ENCODE data around the gene HSD17B4.
A peak's percentile ranks its signal among the peaks of the same experiment; 100 is the strongest.

HSD17B4 gene

GRCh38 chr5:119452373-119453039 lies at the start of gene HSD17B4:
HSD17B4 (plus strand) TSS chr5:119452497; CDS start chr5:119452576, 79 bp downstream.
- Histone ChIP-seq H3F3A (ENCODE audit: insufficient read depth, low read length) (no peaks in the 10 kb centered on the region), H3K9me2 (ENCODE audit: low read depth, low read length) (no peaks in the 10 kb centered on the region), H3K36me3 (ENCODE audit: insufficient read depth, low read length) (peaks cover 4% of the 10 kb centered on the region; the same call in 1 of the 2 replicates), H3K79me2 (ENCODE audit: insufficient read depth, low read length) (peaks cover 4% of the 10 kb centered on the region; the same call in 1 of the 2 replicates), H3K4me2 (ENCODE audit: low read length) (peak within 1 kb of the TSS; percentile 72), H3K9me3 (ENCODE audit: low read length) (no peaks in the 10 kb centered on the region), H3K27me3 (ENCODE audit: insufficient read depth, low read length) (no peaks in the 10 kb centered on the region), H3K27ac (ENCODE audit: low read depth, low read length, poor library complexity, severe bottlenecking) (peak within 1 kb of the TSS; percentile 50), H3K4me1 (ENCODE audit: insufficient read depth, low read length, severe bottlenecking) (peaks cover 32% of the 10 kb centered on the region), H3K4me3 (ENCODE audit: low read depth, low read length, poor library complexity, severe bottlenecking) (peak within 1 kb of the TSS; percentile 75), H3K9ac (ENCODE audit: low read length) (peak within 1 kb of the TSS; percentile 73), H4K20me1 (ENCODE audit: insufficient read depth, low read length) (no peaks in the 10 kb centered on the region), H2AFZ (ENCODE audit: low read length) (peak within 1 kb of the TSS; percentile 39; the same call in 1 of the 2 replicates)
- no peak for TF ChIP-seq CTCF (IDR thresholded peaks at IDR 0.05; ENCODE audit: low read length)
- TF ChIP-seq EZH2 (IDR thresholded peaks at IDR 0.05; ENCODE audit: borderline replicate concordance, low read length), result no peak

- H3K9me2 ChIP-seq (ENCODE audit: low read depth, low read length), result no peaks in the 10 kb centered on the region
- H3K4me2 ChIP-seq (ENCODE audit: low read length), result no peak overlapping the region
- H3K4me1 ChIP-seq (ENCODE audit: insufficient read depth, low read length, severe bottlenecking), result peaks cover 40% of the 10 kb centered on the region
- H3K27me3 ChIP-seq (ENCODE audit: insufficient read depth, low read length), result no peaks in the 10 kb centered on the region
- H2AFZ ChIP-seq (ENCODE audit: low read length), result no peak overlapping the region
- no peaks in the 10 kb centered on the region for H4K20me1 ChIP-seq (ENCODE audit: insufficient read depth, low read length)
- TF ChIP-seq EZH2 (IDR thresholded peaks at IDR 0.05; ENCODE audit: borderline replicate concordance, low read length) (no peak), CTCF (IDR thresholded peaks at IDR 0.05; ENCODE audit: low read length) (no peak)
- no peaks in the 10 kb centered on the region for H3K36me3 ChIP-seq (ENCODE audit: insufficient read depth, low read length)
- H3K4me3 ChIP-seq (ENCODE audit: low read depth, low read length, poor library complexity, severe bottlenecking), result no peak overlapping the region
- H3F3A ChIP-seq (ENCODE audit: insufficient read depth, low read length), result no peaks in the 10 kb centered on the region; the same call in 1 of the 2 replicates
- H3K79me2 ChIP-seq (ENCODE audit: insufficient read depth, low read length), result no peaks in the 10 kb centered on the region
- no peak overlapping the region for H3K27ac ChIP-seq (ENCODE audit: low read depth, low read length, poor library complexity, severe bottlenecking)
- H3K9ac ChIP-seq (ENCODE audit: low read length), result no peak overlapping the region
- H3K9me3 ChIP-seq (ENCODE audit: low read length), result no peaks in the 10 kb centered on the region
These were observed 49.7 kb upstream of the HSD17B4 start for GRCh38 chr5:119402555-119402954.

GRCh38 chr5:119404033-119404432 lies 48.3 kb upstream of the HSD17B4 start:
- no peaks in the 10 kb centered on the region for H3K9me3 ChIP-seq (ENCODE audit: low read length)
- TF ChIP-seq EZH2 (IDR thresholded peaks at IDR 0.05; ENCODE audit: borderline replicate concordance, low read length), result no peak
- no peak for TF ChIP-seq CTCF (IDR thresholded peaks at IDR 0.05; ENCODE audit: low read length)
- no peaks in the 10 kb centered on the region for H3K9me2 ChIP-seq (ENCODE audit: low read depth, low read length)
- H2AFZ ChIP-seq (ENCODE audit: low read length), result no peak overlapping the region
- H3K36me3 ChIP-seq (ENCODE audit: insufficient read depth, low read length), result no peaks in the 10 kb centered on the region
- H3K9ac ChIP-seq (ENCODE audit: low read length), result no peak overlapping the region
- H3K79me2 ChIP-seq (ENCODE audit: insufficient read depth, low read length), result no peaks in the 10 kb centered on the region
- no peak overlapping the region for H3K27ac ChIP-seq (ENCODE audit: low read depth, low read length, poor library complexity, severe bottlenecking)
- no peaks in the 10 kb centered on the region for H3K27me3 ChIP-seq (ENCODE audit: insufficient read depth, low read length)
- no peaks in the 10 kb centered on the region; the same call in 1 of the 2 replicates for H3F3A ChIP-seq (ENCODE audit: insufficient read depth, low read length)
- peaks cover 26% of the 10 kb centered on the region for H3K4me1 ChIP-seq (ENCODE audit: insufficient read depth, low read length, severe bottlenecking)
- H3K4me3 ChIP-seq (ENCODE audit: low read depth, low read length, poor library complexity, severe bottlenecking), result no peak overlapping the region
- H4K20me1 ChIP-seq (ENCODE audit: insufficient read depth, low read length), result no peaks in the 10 kb centered on the region
- H3K4me2 ChIP-seq (ENCODE audit: low read length), result no peak overlapping the region

All from OCI-LY1 (cell line).